GM12878 (cell line): Measurements from ENCODE around the gene ZNF283. TPM values are rescaled to one million over a fixed set of nuclear protein-coding genes. Genes with fewer than 3 reads are reported as not detected.
A peak's percentile ranks its signal among the peaks of the same experiment; 100 is the strongest.

ENCODE experiments used
- ATAC-seq: fragments of 200-7000 bp; cut with Tn5 transposase; 3 replicates; pipeline ENCODE4 v1.9.1; 2020; ENCODE audit warnings: mild to moderate bottlenecking, moderate library complexity
- BruUV-seq: library from RNA; stranded (reverse); fragments of 400-500 nt; replicated peaks from 2 replicates; lab custom pipeline; 2021; lab: Mats Ljungman, UMichigan
- CTCF ChIA-PET: fragments of 300-600 bp; sonication (Branson Sonifier 250); formaldehyde crosslinking; extraction: SDS; loops from one replicate; lab custom pipeline; 2021; ENCODE audit warnings: inconsistent platforms; lab: Yijun Ruan, JAX
- POLR2A ChIA-PET: fragments of 350-600 bp; formaldehyde crosslinking; extraction: SDS; loops from one replicate; lab custom pipeline; 2021; ENCODE audit warnings: inconsistent platforms; lab: Charles Lee
- RAD21 ChIA-PET: fragments of 300-600 bp; sonication (Branson Sonifier 250); formaldehyde crosslinking; loops from one replicate; lab custom pipeline; 2023; ENCODE audit warnings: antibody characterized with exemption; ENCODE audit not compliant: unreplicated experiment; lab: Charles Lee
- SMC1A ChIA-PET: fragments of 300-600 bp; sonication (Branson Sonifier 250); formaldehyde crosslinking; loops from one replicate; lab custom pipeline; 2023; ENCODE audit not compliant: unreplicated experiment, uncharacterized antibody; lab: Charles Lee
- DNase-seq: peaks from one replicate; pipeline ENCODE4 v3.0.0-alpha.2; 2011; ENCODE audit warnings: low read depth, low spot score
- FAIRE-seq: peaks from 3 replicates; lab custom pipeline; 2011; peaks lifted over from hg19 to GRCh38; lab: Jason Lieb, UNC
- H2AFZ ChIP-seq: 2 replicates; pipeline ENCODE4 v1.6.0; 2011; ENCODE audit warnings: low read depth, low read length, control low read depth; ENCODE audit not compliant: control insufficient read depth
- H3K27ac ChIP-seq: 2 replicates; pipeline ENCODE4 v1.5.1; 2011; ENCODE audit warnings: control low read depth; ENCODE audit not compliant: control insufficient read depth, insufficient read depth
- H3K27me3 ChIP-seq, 2 experiments: replicated peaks in 1 of 2; 2 replicates each; pipeline versions ENCODE4 v1.6.0 to v1.6.1; 2011; ENCODE audit warnings: low read length in 1 of 2; ENCODE audit not compliant: control insufficient read depth in 2 of 2, insufficient read depth in 2 of 2
- H3K36me3 ChIP-seq, 2 experiments: 2 replicates each; pipeline ENCODE4 v1.5.1; 2011; ENCODE audit warnings: low read length in 1 of 2; ENCODE audit not compliant: control insufficient read depth in 2 of 2, insufficient read depth in 2 of 2
- H3K4me1 ChIP-seq: 2 replicates; pipeline ENCODE4 v1.6.1; 2011; ENCODE audit warnings: mild to moderate bottlenecking, low read length, moderate library complexity, mixed read lengths; ENCODE audit not compliant: control insufficient read depth, insufficient read depth
- H3K4me2 ChIP-seq: 2 replicates; pipeline ENCODE4 v1.6.0; 2011; ENCODE audit warnings: control low read depth; ENCODE audit not compliant: control insufficient read depth, insufficient read depth
- H3K4me3 ChIP-seq: fragments of 200-600 bp; sonication (generic); 2 replicates; pipeline ENCODE4 v1.5.1; 2016
- H3K79me2 ChIP-seq: 2 replicates; pipeline ENCODE4 v1.6.0; 2011; ENCODE audit warnings: low read length; ENCODE audit not compliant: control insufficient read depth, insufficient read depth
- H3K9ac ChIP-seq: 2 replicates; pipeline ENCODE4 v1.8.0; 2011; ENCODE audit warnings: low read length, control low read depth, mixed read lengths; ENCODE audit not compliant: control insufficient read depth, insufficient read depth
- H3K9me3 ChIP-seq: replicated peaks from 3 replicates; pipeline ENCODE4 v1.5.1; 2011; ENCODE audit warnings: mild to moderate bottlenecking, low read length; ENCODE audit not compliant: control insufficient read depth, insufficient read depth
- H4K20me1 ChIP-seq: 2 replicates; pipeline ENCODE4 v1.6.0; 2011; ENCODE audit not compliant: control insufficient read depth, insufficient read depth
- ASH2L ChIP-seq: fragments of 300-600, 200-600 bp; sonication (generic); IDR thresholded peaks from 2 replicates; pipeline ENCODE4 v1.6.1; 2017; ENCODE audit warnings: low read depth, mild to moderate bottlenecking, borderline replicate concordance
- IKZF1 ChIP-seq: fragments of 450-650 bp; conservative IDR thresholded peaks from 2 replicates; pipeline ENCODE4 v1.6.1; 2017; ENCODE audit warnings: antibody characterized with exemption, mild to moderate bottlenecking
- JUNB ChIP-seq: IDR thresholded peaks from 2 replicates; pipeline ENCODE4 v1.6.1; 2016; ENCODE audit warnings: antibody characterized with exemption, mild to moderate bottlenecking
- MEF2A ChIP-seq: IDR thresholded peaks from 2 replicates; pipeline ENCODE4 v1.6.1; 2011; ENCODE audit warnings: low read depth, mild to moderate bottlenecking, low read length, moderate library complexity; ENCODE audit not compliant: insufficient read depth
- MXI1 ChIP-seq: fragments of 150-350 bp; IDR thresholded peaks from 2 replicates; pipeline ENCODE4 v1.6.1; 2011; ENCODE audit warnings: low read depth, mild to moderate bottlenecking, inconsistent platforms, low read length, improper control_type of control experiment
- NFIC ChIP-seq: IDR thresholded peaks from 2 replicates; pipeline ENCODE4 v1.6.1; 2012; ENCODE audit warnings: low read depth, mild to moderate bottlenecking, inconsistent platforms, low read length, moderate library complexity
- NR2C1 ChIP-seq: fragments of 450-650 bp; IDR thresholded peaks from 2 replicates; pipeline ENCODE4 v1.6.1; 2017; ENCODE audit warnings: antibody characterized with exemption, mild to moderate bottlenecking, moderate library complexity
- RCOR1 ChIP-seq: conservative IDR thresholded peaks from 2 replicates; pipeline ENCODE4 v1.6.1; 2012; ENCODE audit warnings: low read depth, low read length, improper control_type of control experiment
- ZNF217 ChIP-seq: fragments of 450-650 bp; IDR thresholded peaks from 2 replicates; pipeline ENCODE4 v1.6.1; 2017; ENCODE audit warnings: antibody characterized with exemption, mild to moderate bottlenecking
- WGBS: methylation state at CpG from one replicate; pipeline ENCODE4 v1.1.6; 2016; ENCODE audit warnings: low lambda C conversion rate; ENCODE audit not compliant: insufficient replicate concordance, insufficient coverage; ENCODE audit errors: missing lambda C conversion rate; 5-methylcytosine and 5-hydroxymethylcytosine counted together
- in situ Hi-C: fragments of 300-500 bp; cut with MboI; formaldehyde crosslinking; loops from 9 replicates; pipeline ENCODE4 v1.14.3; 2018; ENCODE audit warnings: mixed read lengths
- intact Hi-C: fragments of 100-400 bp; cut with micrococcal nuclease; formaldehyde crosslinking; loops from one replicate; pipeline ENCODE4 v1.14.2; 2022; ENCODE audit not compliant: unreplicated experiment
- polyA plus RNA-seq, 11 experiments: library from polyadenylated mRNA; depleted of rRNA in 4 of 11; unstranded in 6 of 11; stranded (reverse) in 5 of 11; fragments of >200 nt; fragmentation: Nextera tagmentation in 4 of 11; fragmentation: Illumina TruSeq in 1 of 11; extraction: Ambion mirVana in 4 of 11; extraction: Trizol in 1 of 11; gene quantifications; 1 replicate in 1 of 11; 2 replicates in 10 of 11; pipeline versions ENCODE4 v1.2.1 to v1.2.3, GENCODE V29; 2011 to 2016; ENCODE audit warnings: inconsistent platforms in 2 of 11, missing spikeins in 2 of 11, low read depth in 1 of 11
- total RNA-seq, 4 experiments: library from RNA; depleted of rRNA in 3 of 4; stranded (reverse); fragments of >200 nt in 3 of 4; fragmentation: Illumina TruSeq in 1 of 4; extraction: Trizol in 1 of 4; gene quantifications; 2 replicates each; pipeline versions ENCODE4 v1.2.1 to v1.2.3, GENCODE V29; 2013 to 2021
- TF ChIP-seq, protein P1 (sequence below): IDR thresholded peaks from 2 replicates; pipeline ENCODE4 v1.6.1; 2012; ENCODE audit warnings: low read depth, low read length, improper control_type of control experiment
- TF ChIP-seq, protein P2 (sequence below): IDR thresholded peaks from 2 replicates; pipeline ENCODE4 v1.6.1; 2011; ENCODE audit warnings: mild to moderate bottlenecking, low read depth, low read length, moderate library complexity; ENCODE audit not compliant: insufficient replicate concordance
- TF ChIP-seq, protein P3 (sequence below): IDR thresholded peaks from 2 replicates; pipeline ENCODE4 v1.6.1; 2011; ENCODE audit warnings: borderline replicate concordance, low read depth, mild to moderate bottlenecking, moderate library complexity, low read length; ENCODE audit not compliant: insufficient read depth, poor library complexity, severe bottlenecking
- TF ChIP-seq, protein P4 (sequence below): IDR thresholded peaks from 2 replicates; pipeline ENCODE4 v1.6.1; 2011; ENCODE audit warnings: low read depth, low read length, improper control_type of control experiment, borderline replicate concordance
- TF ChIP-seq, protein P5 (sequence below): fragments of 450-650 bp; IDR thresholded peaks from 2 replicates; pipeline ENCODE4 v1.6.1; 2016; ENCODE audit warnings: mild to moderate bottlenecking

Gene ZNF283
- total and polyA plus RNA-seq, 10 of the 15 experiments (the other 5 are each of a cell fraction or from before 2014, with no cell fraction given) = 2.2 to 7.8 (median 3.7) TPM

DNA sequence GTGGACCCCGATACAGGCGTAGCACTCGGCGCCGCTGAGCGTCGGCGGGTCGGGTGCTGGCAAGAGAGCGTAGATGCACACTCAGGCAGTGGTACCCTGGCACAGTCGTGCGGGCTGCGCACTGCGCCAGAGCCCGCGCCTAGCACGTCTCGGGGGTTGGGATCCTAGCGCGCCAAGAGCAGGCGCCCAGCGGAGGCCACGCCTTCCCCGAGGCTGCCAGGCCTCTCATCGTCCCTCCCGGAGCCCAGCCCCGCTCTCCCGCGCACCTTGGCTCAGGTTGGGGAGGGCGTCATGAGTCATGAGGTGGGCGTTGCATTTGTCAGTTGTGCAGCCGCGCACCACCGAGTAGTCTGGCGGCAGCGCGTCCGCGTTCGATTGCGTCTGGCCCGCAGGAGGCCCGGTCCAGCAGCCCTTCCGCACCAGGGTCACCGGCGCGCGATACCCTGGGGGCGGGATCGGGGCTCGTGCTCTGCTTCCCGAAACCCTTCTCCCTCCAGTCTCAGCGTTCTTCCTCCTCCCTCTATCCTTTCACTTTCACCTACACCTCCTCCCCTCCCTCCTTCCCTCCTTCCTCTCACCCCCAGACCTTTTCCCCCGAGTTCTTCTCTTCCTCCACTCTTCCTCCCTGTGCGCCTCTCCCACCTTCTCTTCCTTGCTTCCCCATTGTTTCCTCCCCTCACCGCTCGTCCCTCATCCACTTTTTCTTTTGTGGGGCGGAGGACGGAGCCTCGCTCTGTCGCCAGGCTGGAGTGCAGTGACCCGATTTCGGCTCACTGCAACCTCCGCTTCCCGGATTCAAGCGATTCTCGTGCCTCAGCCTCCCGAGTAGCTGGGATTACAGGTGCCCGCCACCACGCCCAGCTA is 28.3 kb upstream of the ZNF283 start:
- no TSS peak for BruUV-seq
- peak overlapping the region; percentile 60; the same call in 1 of the 2 replicates for H3K4me3 ChIP-seq

More for the DNA sequence above, 28.3 kb upstream of the ZNF283 start:
- Histone ChIP-seq H3K36me3 (no peaks in the 10 kb centered on the region), H2AFZ (peak overlapping the region; percentile 69), H4K20me1 (0 out of 2 replicates have a peak, but pooled peaks cover 2% of the 10 kb centered on the region), H3K4me2 (peak overlapping the region; percentile 95), H3K27me3 (no peaks in the 10 kb centered on the region), H3K27ac (no peak overlapping the region), H3K79me2 (no peaks in the 10 kb centered on the region), H3K9ac (0 out of 2 replicates have a peak overlapping the region, but pooled peaks have one; percentile 8), H3K4me1 (peaks cover 4% of the 10 kb centered on the region), H3K9me3 (no peaks in the 10 kb centered on the region; the same call in 2 of the 3 replicates)
- RAD21 ChIA-PET = no interaction called here
- in situ Hi-C loops (no loop called here), intact Hi-C loops (no loop called here)
- CTCF ChIA-PET = no interaction called here
- ATAC-seq = peak; percentile 67
- SMC1A ChIA-PET = no interaction called here
- no peak for DNase-seq
- no peak for TF ChIP-seq MEF2A
- no peak for TF ChIP-seq ZNF217
- TF ChIP-seq NFIC = no peak
- no peak for TF ChIP-seq ASH2L
- TF ChIP-seq, protein P1, sequence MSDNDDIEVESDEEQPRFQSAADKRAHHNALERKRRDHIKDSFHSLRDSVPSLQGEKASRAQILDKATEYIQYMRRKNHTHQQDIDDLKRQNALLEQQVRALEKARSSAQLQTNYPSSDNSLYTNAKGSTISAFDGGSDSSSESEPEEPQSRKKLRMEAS = no peak
- TF ChIP-seq NR2C1 = no peak
- TF ChIP-seq, protein P2, sequence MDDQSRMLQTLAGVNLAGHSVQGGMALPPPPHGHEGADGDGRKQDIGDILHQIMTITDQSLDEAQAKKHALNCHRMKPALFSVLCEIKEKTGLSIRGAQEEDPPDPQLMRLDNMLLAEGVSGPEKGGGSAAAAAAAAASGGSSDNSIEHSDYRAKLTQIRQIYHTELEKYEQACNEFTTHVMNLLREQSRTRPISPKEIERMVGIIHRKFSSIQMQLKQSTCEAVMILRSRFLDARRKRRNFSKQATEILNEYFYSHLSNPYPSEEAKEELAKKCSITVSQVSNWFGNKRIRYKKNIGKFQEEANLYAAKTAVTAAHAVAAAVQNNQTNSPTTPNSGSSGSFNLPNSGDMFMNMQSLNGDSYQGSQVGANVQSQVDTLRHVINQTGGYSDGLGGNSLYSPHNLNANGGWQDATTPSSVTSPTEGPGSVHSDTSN = no peak
- TF ChIP-seq, protein P3, sequence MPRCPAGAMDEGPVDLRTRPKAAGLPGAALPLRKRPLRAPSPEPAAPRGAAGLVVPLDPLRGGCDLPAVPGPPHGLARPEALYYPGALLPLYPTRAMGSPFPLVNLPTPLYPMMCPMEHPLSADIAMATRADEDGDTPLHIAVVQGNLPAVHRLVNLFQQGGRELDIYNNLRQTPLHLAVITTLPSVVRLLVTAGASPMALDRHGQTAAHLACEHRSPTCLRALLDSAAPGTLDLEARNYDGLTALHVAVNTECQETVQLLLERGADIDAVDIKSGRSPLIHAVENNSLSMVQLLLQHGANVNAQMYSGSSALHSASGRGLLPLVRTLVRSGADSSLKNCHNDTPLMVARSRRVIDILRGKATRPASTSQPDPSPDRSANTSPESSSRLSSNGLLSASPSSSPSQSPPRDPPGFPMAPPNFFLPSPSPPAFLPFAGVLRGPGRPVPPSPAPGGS = no peak
- TF ChIP-seq MXI1 = no peak
- TF ChIP-seq JUNB = no peak
- TF ChIP-seq IKZF1 = 0 out of 2 replicates have a peak, but pooled peaks have one; percentile 19
- TF ChIP-seq RCOR1 = no peak
- TF ChIP-seq, protein P4, sequence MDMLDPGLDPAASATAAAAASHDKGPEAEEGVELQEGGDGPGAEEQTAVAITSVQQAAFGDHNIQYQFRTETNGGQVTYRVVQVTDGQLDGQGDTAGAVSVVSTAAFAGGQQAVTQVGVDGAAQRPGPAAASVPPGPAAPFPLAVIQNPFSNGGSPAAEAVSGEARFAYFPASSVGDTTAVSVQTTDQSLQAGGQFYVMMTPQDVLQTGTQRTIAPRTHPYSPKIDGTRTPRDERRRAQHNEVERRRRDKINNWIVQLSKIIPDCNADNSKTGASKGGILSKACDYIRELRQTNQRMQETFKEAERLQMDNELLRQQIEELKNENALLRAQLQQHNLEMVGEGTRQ = no peak
- TF ChIP-seq, protein P5, sequence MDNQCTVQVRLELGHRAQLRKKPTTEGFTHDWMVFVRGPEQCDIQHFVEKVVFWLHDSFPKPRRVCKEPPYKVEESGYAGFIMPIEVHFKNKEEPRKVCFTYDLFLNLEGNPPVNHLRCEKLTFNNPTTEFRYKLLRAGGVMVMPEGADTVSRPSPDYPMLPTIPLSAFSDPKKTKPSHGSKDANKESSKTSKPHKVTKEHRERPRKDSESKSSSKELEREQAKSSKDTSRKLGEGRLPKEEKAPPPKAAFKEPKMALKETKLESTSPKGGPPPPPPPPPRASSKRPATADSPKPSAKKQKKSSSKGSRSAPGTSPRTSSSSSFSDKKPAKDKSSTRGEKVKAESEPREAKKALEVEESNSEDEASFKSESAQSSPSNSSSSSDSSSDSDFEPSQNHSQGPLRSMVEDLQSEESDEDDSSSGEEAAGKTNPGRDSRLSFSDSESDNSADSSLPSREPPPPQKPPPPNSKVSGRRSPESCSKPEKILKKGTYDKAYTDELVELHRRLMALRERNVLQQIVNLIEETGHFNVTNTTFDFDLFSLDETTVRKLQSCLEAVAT = 0 out of 2 replicates have a peak, but pooled peaks have one; percentile 42
- FAIRE-seq = no peak
- POLR2A ChIA-PET = no interaction called here
- 28% methylated on average over 63 of the region's 70 CpGs for WGBS
